Suprapubic skin (tissue), 3 donors: ENCODE results near the gene AP2B1.

Experiments used
- POLR2AphosphoS5 ChIP-seq, 3 donors: sonication (generic); formaldehyde crosslinking; IDR thresholded peaks; one replicate each; pipeline ENCODE4 v1.6.1; 2017; ENCODE audit warnings: antibody characterized with exemption in 3 of 3
- TF ChIP-seq, protein P1 (sequence below), 2 donors: fragments of 200-600 bp in 1 of 2; fragments of 450-650 bp in 1 of 2; sonication (generic) in 1 of 2; IDR thresholded peaks; one replicate each; pipeline ENCODE4 v1.5.1; 2016 to 2019; ENCODE audit warnings: antibody characterized with exemption in 2 of 2, mild to moderate bottlenecking in 1 of 2, moderate library complexity in 1 of 2

- TF ChIP-seq, protein P1, sequence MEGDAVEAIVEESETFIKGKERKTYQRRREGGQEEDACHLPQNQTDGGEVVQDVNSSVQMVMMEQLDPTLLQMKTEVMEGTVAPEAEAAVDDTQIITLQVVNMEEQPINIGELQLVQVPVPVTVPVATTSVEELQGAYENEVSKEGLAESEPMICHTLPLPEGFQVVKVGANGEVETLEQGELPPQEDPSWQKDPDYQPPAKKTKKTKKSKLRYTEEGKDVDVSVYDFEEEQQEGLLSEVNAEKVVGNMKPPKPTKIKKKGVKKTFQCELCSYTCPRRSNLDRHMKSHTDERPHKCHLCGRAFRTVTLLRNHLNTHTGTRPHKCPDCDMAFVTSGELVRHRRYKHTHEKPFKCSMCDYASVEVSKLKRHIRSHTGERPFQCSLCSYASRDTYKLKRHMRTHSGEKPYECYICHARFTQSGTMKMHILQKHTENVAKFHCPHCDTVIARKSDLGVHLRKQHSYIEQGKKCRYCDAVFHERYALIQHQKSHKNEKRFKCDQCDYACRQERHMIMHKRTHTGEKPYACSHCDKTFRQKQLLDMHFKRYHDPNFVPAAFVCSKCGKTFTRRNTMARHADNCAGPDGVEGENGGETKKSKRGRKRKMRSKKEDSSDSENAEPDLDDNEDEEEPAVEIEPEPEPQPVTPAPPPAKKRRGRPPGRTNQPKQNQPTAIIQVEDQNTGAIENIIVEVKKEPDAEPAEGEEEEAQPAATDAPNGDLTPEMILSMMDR (IDR thresholded peaks at IDR 0.05) = no peak
- TF ChIP-seq POLR2AphosphoS5 (IDR thresholded peaks at IDR 0.05) = no peak
Measured at GRCh38 chr17:35730400-35731005, 143.4 kb downstream of the AP2B1 start.
